Hematopoietic multipotent progenitor cell treated with erythropoietin and hydrocortisone succinate and interleukin-3 and kit ligand, for 4 days (in vitro differentiated cells): ENCODE measurements around the gene LCLAT1.
A peak's percentile ranks its signal among the peaks of the same experiment; 100 is the strongest.
"Not testable (repeated sequence)": the region's sequence is repeated elsewhere in the genome, so short reads cannot be mapped to it uniquely, and the experiment has no call there.

Experiments used
- DNase-seq: peaks from one replicate; pipeline ENCODE4 v3.0.0-alpha.2; 2015

LCLAT1 gene

DNA sequence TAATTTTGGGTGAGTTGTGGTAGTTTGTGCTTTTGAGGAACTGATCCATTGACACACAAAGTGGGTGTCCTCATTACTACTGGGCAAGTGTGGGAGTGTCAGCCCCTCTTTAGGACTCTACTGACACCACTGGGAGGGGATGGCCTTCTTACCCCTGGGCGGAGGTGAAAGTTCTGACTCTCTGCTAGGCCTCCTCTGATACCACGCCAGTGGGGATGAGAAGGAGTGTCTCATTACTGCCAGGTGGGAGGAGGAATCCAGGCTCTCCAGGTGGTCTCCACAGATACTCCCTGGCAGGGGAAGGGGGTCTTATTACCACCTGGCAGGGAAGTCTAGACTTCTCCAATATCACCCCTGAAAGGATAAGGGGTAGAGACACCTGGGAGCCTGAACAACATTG is 9.1 kb downstream of the LCLAT1 start:
- no peak for DNase-seq

DNA sequence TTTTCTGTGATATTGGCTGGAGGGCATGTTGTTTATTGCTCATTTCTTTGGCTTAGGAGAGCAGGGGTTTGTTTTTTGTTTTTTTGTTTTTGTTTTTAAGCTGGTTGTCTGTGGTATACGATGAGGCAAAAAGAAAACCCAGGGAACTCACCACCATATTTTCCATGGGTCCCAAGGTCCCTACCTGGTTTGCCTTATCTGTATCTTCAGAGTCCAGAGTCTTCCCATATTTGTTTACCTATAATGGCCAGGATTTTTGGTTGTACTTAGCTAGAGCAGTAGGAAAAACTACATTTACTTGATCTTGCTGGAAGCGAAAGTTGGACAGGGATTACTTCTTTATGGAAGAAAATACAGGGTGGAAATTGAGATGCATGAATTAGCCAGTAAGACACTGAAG is 9.5 kb downstream of the LCLAT1 start:
- DNase-seq = no peak

DNA sequence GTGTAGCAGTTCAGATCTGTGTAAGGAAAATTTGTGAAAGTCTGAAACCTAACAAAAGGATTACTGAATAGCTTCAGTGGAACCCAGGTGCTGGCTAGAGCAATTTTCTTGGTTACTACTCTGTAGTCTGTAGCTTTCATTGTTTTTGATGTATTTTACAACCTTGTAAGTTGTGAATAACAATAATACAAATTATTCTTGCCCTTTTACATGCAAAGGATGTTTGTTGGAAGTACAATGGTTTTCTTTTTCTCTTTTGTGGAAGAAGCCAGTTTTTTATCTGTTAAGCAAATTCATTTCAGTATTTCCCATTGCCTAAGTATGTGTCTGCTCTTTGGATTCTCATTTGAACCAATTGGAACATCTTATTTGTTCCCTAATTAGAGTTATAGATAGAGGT is 10.2 kb downstream of the LCLAT1 start:
- DNase-seq = no peak

DNA sequence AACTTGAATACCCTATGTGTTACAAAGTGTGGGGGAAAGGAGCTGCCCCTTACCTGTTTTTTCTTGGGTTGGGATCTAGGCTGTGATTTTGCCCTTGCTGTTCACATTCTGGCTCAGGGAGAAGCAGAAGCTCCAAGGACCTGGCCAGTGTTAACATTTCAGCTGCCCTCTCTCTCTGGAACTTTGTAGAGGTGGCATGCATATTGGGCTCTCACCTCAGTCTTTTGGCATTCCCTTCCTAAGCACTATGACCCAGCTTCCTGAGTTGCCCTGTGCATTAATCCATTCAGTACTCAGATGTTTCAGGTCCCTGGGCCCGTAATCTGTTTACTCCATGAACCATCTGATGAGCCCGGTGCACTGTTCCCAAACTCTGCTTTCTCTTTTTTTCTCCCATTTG is 12.1 kb downstream of the LCLAT1 start:
- no peak for DNase-seq

DNA sequence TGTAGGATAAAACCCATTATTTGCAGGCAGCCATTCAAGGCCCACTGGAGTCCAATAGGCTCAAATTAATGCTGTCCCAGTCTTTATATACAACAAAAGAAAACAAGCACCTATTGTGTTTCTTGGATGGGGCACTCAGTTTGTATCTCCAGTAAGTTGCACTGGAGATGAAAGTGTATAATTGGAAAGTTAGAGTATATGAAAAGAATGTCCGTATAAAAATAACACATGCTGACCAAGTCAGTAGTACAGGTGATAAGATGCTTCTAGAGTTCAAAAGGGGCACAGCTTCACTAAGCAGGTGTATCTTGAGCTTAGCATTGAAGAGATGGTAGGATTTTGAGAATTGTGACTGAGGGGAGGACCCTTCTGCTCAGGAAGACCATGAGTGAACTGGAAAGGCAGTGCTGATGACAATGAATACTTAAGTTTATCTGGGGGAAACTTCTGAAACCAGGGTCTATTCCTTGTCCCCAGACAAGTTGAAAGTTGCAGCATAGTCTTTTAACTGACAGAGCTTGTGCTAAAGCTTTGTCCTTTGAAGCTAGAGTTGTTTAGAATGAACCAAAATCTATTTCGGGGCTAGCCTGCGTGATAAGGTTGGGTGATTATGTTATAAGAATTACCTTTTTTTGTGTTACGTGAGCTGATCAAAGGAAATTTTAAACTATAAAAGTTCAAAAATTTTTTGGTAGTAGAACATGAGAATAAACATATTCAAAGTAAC is 15.2 kb downstream of the LCLAT1 start:
- no peak for DNase-seq

DNA sequence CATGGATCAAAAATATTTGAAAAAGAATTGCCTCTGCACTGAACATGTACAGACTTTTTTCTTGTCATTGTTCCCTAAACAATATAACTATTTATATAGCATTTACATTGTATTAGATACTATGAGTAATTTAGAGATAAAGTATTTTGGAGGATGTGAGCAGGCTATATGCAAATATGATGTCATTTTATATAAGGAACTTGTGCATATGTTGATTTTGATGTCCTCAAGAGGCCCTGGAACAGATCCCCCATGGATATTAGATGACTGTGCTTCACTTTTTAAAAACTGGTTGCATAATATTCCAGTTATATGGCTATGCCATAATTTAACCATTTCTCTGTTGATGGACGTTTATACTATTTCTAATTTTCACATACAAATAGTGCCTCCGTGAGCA is 16.5 kb downstream of the LCLAT1 start:
- DNase-seq = no peak

DNA sequence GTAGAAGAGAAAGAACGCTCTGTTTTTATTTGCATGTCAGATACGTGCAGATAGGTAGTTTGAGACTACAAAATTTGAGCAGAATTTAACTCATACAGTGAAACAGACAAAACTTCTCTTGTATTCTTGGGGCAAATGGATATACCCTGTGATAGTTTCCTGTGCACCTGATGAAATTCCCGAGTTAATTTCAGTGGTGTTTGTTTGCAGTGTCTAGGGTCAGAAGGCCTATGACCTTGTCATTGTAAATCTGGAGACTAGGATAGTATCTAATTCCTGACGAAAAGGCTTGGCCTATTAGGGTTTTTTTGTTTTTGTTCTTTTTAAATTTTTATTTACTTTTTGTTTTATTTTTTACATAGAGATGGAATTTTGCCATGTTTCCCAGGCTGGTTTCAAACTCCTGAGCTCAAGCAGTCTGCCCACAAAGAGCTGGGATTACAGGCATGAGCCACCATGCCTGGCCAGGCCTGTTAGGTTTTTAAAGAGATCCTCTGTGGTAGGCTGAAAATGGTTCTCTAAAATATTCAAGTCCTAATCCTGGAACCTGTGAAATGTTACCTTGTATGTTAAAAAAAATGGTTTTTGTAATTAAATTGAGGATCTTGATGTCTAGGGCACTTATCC is 17.6 kb downstream of the LCLAT1 start:
- DNase-seq = no peak

DNA sequence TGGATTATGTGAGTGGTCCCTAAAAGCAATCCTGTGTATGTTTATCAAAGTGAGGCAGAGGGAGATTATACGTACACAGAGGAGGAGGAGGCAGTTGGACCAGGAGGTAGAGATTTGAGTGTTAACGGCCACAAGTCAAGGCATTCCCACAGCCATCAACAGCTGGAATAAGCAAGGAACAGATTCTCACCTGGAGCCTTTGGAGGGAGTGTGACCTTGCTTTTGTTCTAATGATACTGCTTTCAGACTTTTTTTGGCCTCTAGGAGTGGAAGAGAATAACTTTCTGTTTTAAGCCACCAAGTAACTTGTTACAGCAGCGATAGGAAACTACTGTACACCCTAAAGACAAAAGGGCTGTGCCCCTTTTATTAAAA is 18.1 kb downstream of the LCLAT1 start:
- DNase-seq = no peak

DNA sequence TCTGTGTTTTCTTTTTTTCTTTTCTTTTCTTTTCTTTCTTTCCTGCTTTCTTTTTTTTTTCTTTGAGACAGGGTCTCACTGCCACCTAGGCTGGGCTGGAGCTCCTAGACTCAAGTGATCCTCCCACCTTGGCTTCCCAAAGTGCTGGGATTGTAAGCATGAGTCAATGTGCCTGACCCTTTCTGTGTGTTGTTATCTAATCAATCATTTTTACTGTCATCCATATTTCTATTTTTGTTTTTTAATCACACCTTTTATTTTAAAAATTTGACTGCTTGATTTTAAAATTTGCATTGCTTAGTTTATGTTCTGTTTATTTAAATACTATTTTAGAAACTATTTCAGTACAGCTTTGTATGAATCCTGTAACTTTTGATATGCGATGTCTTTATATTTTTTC is 19.2 kb downstream of the LCLAT1 start:
- no peak for DNase-seq

DNA sequence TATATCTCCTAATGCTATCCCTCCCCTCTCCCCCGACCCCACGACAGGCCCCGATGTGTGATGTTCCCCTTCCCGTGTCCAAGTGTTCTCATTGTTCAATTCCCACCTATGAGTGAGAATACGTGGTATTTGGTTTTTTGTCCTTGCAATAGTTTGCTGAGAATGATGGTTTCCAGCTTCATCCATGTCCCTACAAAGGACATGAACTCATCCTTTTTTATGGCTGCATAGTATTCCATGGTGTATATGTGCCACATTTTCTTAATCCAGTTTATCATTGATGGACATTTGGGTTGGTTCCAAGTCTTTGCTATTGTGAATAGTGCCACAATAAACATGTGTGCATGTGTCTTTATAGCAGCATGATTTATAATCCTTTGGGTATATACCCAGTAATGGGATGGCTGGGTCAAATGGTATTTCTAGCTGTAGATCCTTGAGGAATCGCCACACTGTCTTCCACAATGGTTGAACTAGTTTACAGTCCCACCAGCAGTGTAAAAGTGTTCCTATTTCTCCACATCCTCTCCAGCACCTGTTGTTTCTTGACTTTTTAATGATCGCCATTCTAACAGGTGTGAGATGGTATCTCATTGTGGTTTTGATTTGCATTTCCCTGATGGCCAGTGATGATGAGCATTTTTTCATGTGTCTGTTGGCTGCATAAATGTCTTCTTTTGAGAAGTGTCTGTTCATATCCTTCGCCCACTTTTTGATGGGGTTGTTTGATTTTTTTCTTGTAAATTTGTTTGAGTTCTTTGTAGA is 20.2 kb downstream of the LCLAT1 start:
- DNase-seq = not testable (repeated sequence)

DNA sequence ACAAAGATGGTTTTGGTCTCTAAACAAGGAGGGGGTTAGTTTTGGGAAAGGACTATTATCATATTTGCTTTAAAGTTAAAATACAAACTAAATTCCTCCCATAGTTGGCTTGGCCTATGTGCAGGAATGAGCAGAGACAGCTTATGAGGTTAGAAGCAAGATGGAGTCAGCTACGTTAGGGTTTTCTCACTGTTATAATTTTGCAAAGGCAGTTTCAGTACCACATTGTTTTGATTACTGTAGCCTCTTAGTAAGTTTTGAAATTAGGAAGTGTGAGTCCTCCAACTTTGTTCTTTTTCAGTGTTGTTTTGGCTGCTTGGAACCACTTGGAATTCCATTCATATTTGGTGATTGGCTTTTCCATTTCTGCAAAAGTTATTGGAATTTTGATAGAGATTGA is 23.4 kb downstream of the LCLAT1 start:
- no peak for DNase-seq

DNA sequence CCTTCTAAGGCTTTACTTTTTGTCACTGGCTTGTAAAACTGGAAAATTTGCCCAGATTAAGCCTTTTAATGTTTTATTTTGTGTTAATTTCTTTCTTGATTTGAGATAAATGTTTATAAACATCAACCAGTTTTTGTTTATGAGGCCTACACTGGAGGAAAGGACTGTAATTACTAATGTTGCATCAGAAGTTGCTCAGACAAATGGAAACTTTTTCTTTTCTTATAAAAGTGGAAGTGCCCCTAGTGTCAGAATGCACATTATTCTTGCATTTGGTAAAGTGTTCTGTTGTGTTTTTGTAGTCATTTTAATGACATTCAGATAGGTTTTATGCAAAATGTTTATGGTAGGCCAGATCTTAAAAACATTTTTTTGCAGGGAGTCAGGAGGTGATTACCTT is 25.3 kb downstream of the LCLAT1 start:
- DNase-seq = peak; percentile 49

DNA sequence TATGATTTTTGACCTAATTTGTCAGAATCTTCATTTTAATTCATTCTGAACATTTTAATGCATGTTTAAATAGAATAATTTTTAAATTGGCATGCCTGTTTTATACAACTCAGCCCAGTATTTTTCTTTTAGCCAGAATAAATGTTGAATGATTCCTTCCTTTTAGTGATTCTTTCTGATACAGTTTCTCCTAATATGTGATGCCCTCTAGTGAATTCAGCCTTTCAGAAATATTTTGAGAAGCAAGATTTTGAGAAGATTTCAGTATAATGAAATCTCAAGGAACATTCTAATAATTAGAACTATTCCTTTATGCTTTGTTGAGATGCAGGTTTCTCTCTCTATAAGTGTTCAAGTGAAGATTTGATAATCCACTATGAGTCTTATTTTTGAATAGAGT is 28.5 kb downstream of the LCLAT1 start:
- no peak for DNase-seq

DNA sequence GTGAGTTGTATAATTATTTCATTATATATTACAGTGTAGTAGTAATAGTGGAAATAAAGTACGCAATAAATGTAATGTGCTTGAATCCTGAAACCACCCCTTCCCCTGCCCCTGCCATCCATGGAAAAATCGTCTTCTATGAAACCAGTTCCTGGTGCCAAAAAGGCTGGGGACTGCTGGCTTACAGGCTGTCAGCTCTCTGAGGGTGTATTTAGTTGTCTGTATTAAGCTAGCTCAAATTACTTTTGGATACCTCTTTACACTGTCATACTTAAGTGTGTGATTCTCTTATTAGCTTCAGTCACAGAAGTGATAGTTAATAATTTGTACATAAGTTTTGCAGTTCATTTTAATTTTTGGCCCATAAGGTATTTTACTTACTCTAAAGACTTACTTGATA is 29.6 kb downstream of the LCLAT1 start:
- no peak for DNase-seq

DNA sequence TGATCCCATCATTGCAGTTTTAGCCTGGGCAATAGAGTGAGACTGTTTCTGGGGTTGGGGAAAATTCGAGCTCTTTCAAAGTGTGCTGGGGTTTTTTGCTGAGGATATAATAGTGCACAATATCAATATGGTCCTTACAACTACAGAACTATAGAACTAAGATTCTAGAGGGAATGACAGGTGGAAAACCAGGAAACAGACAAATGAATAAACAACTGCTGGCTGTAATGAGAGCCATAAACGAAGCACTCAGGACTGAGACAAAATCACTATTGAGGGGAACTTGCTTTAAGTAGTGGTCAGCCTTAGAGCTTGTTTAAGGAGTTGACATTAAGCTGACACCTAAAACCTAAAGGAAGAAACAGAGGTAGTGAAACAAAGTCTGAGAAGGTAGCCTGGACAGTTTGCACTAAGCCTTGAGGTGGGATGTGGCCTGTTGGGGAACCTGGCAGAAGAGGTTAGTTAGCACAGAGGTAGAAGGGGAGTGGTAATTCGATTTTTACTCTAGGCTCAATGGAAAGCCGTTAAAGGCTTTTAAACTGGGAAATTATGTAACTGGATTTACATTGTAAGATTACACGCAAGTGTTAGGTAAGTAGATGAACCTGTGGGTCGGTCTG is 33.8 kb downstream of the LCLAT1 start:
- DNase-seq = no peak

DNA sequence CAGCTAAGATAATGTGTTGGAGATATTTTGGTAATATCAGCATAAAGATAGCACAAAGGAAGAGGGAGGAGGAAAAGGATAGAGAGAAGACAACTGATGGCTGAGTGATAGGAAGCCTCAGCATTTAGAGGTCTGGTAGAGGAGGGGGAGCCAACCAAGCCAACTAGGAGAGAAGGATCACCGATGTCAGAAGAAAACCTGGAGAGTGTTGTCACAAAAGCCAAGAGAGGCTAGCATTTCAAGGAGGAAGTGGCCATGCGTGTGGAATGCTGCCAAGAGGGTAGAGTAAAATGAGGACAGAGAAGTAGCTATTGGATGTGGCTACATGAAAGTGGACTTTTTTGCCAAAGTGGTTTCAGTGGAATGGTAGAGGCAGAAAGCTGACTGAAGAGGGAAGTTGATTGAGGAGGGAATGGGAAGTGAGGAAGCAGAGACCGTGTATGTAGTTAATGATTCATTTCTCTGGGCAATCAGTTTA is 34.3 kb downstream of the LCLAT1 start:
- DNase-seq = peak; percentile 63

DNA sequence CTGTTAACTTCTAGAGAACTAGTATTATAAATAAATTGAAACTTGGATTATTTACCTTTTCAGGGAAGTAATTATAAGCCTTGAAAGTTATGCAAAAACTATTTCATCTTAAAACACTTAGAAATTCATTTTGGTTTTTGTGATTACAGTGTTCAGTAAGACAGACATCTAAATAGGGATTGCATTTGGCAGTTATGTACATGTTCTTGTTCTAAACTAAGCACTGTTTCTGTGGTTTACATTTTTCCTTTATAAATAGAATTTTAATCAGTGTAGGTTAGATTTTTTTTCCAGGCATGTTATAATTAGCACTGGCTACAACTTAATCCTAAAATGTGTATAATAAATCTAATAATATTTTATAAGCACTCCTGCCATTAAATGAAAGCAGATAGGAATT is 35.0 kb downstream of the LCLAT1 start:
- no peak for DNase-seq

DNA sequence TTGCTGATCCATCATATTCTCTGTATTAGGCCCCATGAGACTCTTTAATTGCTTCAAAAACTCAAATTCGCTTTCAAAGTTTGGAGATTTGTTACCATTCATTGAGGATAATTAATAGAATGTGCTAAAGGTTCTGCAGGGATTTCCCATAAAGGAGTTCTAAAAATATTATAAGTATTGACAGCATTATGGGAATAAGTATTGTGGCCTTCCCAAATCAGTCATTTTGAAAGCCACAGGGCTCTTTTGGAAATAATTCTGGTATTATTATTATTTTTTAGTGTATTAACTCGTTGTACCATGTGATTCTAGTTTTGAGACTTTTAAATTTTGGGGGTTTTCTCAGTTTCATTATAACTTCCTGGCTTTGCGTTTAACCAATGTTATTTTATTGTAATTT is 37.1 kb downstream of the LCLAT1 start:
- no peak for DNase-seq

DNA sequence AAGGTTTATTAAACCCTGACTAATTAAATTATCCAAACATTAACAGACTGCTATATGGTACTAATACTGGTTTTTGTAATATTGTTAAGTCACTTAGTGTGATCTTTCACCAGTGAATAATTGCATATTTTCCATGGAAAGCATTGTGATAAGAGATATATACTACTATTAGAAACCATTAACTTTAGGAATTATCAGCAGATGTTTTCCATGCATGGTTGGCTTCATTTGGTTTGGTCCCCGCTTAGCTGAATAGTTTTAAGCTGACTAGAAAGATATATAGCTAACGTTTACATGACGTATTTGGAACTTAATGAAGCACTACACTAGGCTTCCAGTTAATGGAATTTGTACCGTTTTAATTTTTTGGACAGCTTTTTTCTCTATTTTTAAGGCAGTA is 37.9 kb downstream of the LCLAT1 start:
- no peak for DNase-seq

DNA sequence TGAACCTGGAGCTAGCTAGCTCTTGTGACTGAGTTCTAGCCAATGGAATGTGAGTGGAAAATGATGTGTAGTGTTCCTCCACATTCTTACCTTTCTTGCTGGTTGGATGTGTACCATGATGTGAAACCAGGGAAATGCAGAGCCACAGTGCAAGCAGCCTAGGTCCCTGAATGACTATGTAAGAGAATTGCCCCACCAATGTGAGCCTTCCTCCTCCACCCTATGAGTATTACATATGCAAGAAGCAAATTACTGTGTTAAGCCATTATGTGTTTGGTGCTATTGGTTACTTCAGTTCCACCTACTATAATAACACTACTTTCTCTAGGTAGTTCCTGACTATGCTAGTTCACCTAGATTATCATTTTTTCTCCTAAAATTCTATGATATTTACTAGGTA is 39.6 kb downstream of the LCLAT1 start:
- no peak for DNase-seq

DNA sequence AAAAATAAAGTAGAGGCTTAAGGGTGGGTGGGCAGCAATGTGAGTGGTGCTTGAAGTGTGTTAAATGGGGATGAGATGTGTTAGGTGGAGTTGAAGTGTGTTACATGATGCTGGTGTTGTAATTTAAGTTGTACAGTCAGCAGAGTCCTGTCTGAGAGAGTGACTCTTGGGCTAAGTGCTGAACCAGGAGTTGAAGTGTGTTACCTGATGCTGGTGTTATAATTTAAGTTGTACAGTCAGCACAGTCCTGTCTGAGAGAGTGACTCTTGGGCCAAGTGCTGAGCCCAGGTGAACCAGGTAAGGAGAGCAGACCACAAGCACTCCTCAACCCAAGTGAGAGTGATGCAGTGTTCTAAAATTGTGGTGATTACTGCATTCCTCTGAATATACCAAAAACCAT is 40.6 kb downstream of the LCLAT1 start:
- DNase-seq = no peak

DNA sequence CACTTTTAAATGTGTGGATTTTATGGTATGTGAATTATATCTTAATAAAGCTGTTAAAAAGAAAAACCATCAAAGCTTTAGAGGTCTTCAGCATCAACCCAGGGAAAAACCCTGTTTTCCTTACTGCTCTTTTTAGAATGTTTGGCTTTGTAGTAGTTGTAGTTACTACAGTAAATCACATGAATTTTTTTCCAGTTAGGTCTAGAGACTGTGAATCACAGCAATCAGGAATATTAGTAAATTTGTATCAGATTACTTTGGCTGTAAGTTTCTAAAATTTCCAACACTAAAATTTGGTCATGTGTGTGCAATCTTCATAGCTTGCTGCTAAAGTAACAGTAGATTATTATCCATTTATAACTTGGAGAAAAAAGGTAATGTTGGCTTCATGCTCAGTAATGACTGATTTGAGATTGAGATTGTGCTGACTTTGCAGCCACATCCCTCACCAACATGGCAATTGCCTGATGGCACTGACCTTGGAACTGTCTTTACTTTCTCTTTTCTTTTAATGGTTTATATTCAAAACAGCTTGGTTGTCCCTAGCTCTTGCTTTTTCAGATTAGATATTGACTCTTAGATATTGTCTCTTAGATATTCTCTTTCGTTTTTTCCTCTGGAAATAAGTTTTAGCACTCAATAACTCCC is 41.1 kb downstream of the LCLAT1 start:
- DNase-seq = no peak

DNA sequence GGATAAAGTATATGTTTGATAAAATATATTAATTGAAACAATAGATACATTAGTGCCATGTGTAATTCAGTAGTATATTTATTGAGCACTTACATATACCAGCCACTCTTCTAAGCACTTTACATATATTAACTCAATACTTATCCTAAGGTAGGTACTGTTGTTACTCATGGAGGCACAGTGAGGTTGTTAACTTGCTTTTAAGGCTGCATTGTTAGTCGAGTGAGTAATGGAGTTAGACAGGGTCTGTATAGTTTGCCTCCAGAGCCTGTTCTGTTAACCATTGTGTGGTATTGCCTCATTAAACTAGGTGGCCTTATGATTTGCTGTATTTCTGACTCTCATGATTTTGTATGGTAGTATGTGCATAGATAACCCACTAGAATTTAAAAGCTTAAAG is 44.2 kb downstream of the LCLAT1 start:
- DNase-seq = no peak
